Stimulated activated CD4-positive, alpha-beta T cell treated with anti-CD3 and anti-CD28 coated beads, Interleukin-12 subunit alpha, Interleukin-12 subunit beta, amount 100 ng/mL, for 48 hours (primary cell): ENCODE measurements around the gene SETBP1.

Source experiments
- DNase-seq, 3 donors: peaks; one replicate each; pipeline ENCODE4 v3.0.0-alpha.2; 2020; ENCODE audit warnings: low read depth in 2 of 3, low spot score in 1 of 3

SETBP1 gene

DNA sequence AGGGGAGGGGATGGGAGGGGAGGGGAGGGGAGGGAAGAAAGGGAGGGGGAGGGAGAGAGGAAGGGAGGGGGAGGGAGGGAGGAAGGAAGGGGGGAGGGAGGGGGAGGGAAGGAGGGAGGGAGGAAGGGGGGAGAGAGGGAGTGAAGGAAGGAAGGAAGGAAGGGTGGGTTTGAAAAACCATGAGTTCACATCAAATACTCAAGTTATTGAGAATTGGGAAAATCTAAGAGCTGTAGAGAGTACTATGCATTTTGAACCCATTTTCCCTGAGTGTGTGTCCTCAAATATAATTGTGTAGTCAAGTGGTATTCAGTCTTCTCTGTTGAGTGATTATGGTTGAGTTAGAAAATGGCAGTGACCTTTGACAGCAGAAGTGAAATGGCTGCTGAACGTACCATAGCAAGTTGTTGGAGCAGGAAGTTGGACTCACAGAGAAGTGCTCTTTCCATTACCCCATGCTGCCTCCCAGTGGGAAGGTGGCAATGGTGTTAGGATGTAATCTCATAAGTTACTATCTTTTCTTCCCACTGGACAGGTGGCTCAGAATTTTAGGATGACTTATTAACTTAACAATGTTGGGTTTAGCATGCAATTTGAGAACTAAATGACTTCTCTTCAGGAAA, 214.6 kb downstream of the SETBP1 start:
- peak in 1 of 3 donors; percentile 17 for DNase-seq

DNA sequence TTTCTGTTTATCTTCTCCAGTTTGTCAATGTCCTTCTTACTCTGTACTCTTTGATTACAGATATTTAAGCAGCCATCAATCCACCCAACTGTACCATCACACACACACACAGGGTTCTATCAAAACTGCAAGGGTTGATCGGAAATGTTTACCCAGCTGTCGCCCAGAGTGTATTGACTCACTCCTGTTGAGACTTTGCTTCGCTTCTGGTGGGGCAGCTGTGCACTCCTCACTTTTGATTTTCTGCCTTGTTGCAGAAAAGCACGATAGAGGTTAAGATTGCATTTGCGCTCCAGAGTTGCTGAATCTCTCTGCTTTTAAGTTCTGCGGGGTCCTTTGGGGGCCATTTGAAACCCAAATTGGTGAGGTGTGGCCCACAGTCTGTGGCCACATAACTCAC, 216.2 kb downstream of the SETBP1 start:
- DNase-seq: no peak

GRCh38 chr18:44897411-44897810, 216.7 kb downstream of the SETBP1 start:
- DNase-seq: no peak

GRCh38 chr18:44897816-44898215, 217.1 kb downstream of the SETBP1 start:
- no peak for DNase-seq

- no peak for DNase-seq
These were observed 217.8 kb downstream of the SETBP1 start for GRCh38 chr18:44898498-44898897.

- DNase-seq: no peak
These were observed 219.1 kb downstream of the SETBP1 start for GRCh38 chr18:44899832-44900231.

DNA sequence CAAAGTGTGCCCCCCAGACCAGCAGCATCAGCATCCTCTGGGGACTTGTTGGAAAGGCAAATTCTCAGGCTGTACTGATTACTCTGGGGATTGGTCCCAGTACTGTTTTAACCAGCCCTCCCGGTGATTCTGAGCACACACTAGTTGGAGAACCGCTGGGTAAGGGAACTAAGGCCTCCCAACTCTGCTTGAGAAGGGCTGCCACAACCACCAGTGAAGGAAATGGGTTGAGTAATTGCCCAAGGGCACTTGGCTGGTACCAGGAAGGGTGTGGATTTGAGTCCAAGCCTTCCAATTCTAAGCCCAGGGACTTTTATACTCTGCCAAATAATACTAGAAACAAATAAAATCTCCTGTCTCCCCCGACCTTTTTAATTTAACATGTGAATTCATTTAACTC, 219.9 kb downstream of the SETBP1 start:
- DNase-seq: no peak

DNA sequence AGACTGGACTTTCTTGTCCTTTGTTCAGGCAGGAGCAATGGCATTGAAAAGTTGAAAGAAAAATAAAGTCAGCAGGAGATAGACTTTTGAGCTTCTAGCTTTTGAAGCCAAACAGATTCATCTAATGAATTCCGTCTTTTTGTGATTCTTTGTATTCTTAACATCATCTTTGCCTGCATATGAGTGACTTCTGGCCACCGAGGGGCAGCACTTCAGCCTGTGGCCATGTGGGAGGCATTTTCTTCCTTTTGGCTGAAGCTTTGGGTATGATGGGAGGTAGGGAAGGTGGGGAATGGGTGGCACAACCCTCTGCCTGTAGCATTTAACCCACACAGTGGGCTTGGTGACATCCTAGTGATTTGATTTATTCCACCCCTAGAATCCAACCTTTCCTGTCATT, 220.6 kb downstream of the SETBP1 start:
- no peak for DNase-seq

- no peak for DNase-seq
These were observed 222.6 kb downstream of the SETBP1 start for GRCh38 chr18:44903327-44903726.

- no peak for DNase-seq
These were observed 224.1 kb downstream of the SETBP1 start for GRCh38 chr18:44904768-44905167.

DNA sequence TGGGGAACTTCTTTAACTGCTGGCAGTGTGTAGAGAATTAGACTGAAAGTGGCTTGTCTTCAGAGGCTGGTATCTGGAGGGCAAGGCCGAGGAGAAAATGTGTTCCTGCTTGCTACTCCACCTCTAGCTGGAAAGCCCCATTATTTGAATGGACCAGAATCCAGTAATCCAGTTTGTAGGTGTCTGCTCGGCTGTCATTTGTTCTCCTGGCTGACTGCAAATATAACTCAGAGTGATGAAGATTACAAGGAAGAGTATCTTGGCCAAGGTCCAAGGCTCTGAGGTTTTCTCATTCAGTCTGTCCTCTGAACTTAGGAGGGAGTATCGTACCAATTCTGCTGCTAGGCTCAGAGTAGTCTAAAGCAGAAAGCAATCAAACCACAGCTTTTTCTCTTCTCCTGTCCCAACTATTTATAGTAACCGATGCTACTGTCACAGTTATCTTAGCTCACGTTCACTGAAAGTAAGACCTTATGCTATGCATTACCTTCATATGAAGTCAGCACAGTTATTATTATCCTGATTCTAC, 228.6 kb downstream of the SETBP1 start:
- DNase-seq: no peak

DNA sequence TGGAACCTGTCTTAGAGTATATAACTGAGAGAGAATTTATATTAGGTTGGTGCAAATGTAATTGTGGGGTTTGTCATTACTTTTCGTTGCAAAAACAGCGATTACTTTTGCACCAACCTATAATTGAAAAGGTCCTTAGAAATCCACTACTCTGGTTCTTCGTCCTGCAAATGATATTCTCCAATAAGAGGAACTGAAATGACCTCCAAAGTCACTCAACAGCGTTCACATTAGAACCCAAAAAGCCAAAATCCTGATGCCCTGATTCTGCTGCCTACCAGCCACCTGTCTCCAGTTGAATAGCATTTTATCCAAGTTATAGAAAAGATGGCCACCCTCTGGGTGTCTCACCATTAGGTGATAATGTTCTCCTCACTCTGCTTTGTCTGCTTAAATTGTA, 230.6 kb downstream of the SETBP1 start:
- no peak for DNase-seq

DNA sequence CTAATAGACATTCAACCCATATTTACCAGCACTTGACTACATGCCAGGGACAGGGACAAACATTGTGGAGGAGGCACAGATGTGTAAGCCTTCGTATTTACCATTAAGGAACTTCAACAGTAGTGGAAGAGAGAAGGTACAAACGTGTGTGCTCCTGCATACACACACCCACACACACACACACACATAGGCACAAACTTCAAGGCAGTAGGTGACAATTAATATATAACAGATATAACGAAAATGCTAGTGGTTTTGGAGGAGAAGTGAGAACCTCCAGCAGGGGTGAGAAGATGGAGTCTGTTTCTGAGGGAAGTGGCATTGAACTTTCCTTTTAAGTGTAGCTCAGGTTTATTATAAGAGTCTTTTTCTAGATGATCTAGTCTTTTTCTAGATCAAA, 231.1 kb downstream of the SETBP1 start:
- DNase-seq: no peak

DNA sequence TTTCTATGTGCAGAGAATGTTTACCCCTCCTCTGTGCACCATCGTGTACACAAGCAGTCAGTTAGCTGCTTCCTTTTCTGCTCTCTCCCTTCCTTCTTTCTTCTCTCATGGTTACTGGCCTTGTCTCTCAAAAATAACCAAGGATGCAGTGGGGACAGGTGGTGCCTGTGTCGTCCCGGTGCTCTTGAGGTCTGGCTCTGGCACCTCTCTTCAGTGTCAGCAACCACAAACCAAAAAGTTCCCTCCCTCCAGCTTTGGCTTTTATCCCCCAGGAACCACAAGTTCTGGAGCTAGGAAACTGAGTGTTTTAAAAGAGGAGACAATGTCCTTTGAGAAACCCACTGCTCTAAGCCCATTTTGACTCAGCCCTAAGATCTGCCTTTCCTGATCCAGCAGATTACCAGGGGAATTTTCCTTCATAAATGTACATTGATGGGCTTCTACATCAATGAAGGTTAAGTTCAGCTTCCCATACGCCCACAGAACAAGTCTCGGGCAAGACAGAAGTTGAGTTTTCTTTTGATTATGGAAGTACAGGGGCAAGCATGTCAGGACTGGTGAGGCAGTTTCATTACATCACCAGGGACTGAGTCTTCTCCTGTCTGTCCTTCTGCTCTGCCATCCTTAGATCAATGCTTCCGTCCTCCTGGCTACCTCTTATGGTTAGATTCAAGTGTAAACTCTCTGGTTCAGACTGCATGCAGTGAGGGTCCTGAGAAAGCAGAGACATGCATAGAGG, 232.2 kb downstream of the SETBP1 start:
- DNase-seq: no peak

- DNase-seq: no peak
These were observed 233.3 kb downstream of the SETBP1 start for GRCh38 chr18:44914028-44914427.

GRCh38 chr18:44915213-44915612, 234.5 kb downstream of the SETBP1 start:
- no peak for DNase-seq

GRCh38 chr18:44915661-44916060, 235.0 kb downstream of the SETBP1 start:
- DNase-seq: no peak

- DNase-seq: no peak
These were observed 235.9 kb downstream of the SETBP1 start for GRCh38 chr18:44916429-44917207.

- DNase-seq: no peak
These were observed 236.8 kb downstream of the SETBP1 start for GRCh38 chr18:44917216-44918141.

- DNase-seq: no peak
These were observed 237.4 kb downstream of the SETBP1 start for GRCh38 chr18:44918142-44918476.

GRCh38 chr18:44920441-44920840, 239.8 kb downstream of the SETBP1 start:
- DNase-seq: no peak
